HepG2 (cell line): ENCODE data around the gene TMEM100. TPM values are rescaled to one million over a fixed set of nuclear protein-coding genes. Genes with fewer than 3 reads are reported as not detected.

Experiments
- ARID4A ChIP-seq: sonication (generic); formaldehyde crosslinking; IDR thresholded peaks from 2 replicates; pipeline ENCODE4 v1.5.0; 2020; ENCODE audit warnings: mild to moderate bottlenecking, missing genetic modification reagents, borderline replicate concordance
- ASH2L ChIP-seq: fragments of 300-600, 200-600 bp; sonication (generic); IDR thresholded peaks from 2 replicates; pipeline ENCODE4 v1.7.0; 2017; ENCODE audit warnings: low read depth, mild to moderate bottlenecking, moderate library complexity, mixed read lengths, low read length; ENCODE audit not compliant: insufficient read length
- CAMTA2 ChIP-seq: sonication (generic); formaldehyde crosslinking; IDR thresholded peaks from 2 replicates; pipeline ENCODE4 v1.4.0; 2020; ENCODE audit warnings: mild to moderate bottlenecking, missing genetic modification reagents, borderline replicate concordance
- CENPBD1 ChIP-seq: sonication (generic); formaldehyde crosslinking; IDR thresholded peaks from 2 replicates; pipeline ENCODE4 v1.8.0; 2022; ENCODE audit warnings: missing genetic modification reagents, low read depth, mild to moderate bottlenecking, borderline replicate concordance
- CHD4 ChIP-seq: fragments of 200-600 bp; sonication (generic); IDR thresholded peaks from 2 replicates; pipeline ENCODE4 v1.7.0; 2017; ENCODE audit warnings: mild to moderate bottlenecking, low read length, borderline replicate concordance
- EHMT2 ChIP-seq: fragments of 200-600 bp; sonication (generic); IDR thresholded peaks from 2 replicates; pipeline ENCODE4 v1.7.0; 2017; ENCODE audit warnings: antibody characterized with exemption, low read depth, low read length, borderline replicate concordance
- FOSL2 ChIP-seq: sonication (generic); formaldehyde crosslinking; IDR thresholded peaks from 2 replicates; pipeline ENCODE4 v1.4.0; 2020; ENCODE audit warnings: missing genetic modification reagents
- HNF1B ChIP-seq: sonication (generic); formaldehyde crosslinking; IDR thresholded peaks from 2 replicates; pipeline ENCODE4 v1.5.1; 2020; ENCODE audit warnings: mild to moderate bottlenecking, moderate library complexity, missing genetic modification reagents
- SOX5 ChIP-seq: IDR thresholded peaks from 2 replicates; pipeline ENCODE4 v1.6.1; 2016; ENCODE audit warnings: borderline replicate concordance
- TEAD3 ChIP-seq: optimal IDR thresholded peaks from 2 replicates; pipeline ENCODE3; 2016; ENCODE audit warnings: borderline replicate concordance
- ZBTB20 ChIP-seq: sonication (generic); formaldehyde crosslinking; IDR thresholded peaks from 2 replicates; pipeline ENCODE4 v1.8.1; 2023; ENCODE audit warnings: missing genetic modification reagents, low read depth, mild to moderate bottlenecking, borderline replicate concordance
- ZFY ChIP-seq: sonication (generic); formaldehyde crosslinking; IDR thresholded peaks from 2 replicates; pipeline ENCODE4 v1.4.0; 2020; ENCODE audit warnings: missing genetic modification reagents
- ZMYM4 ChIP-seq: sonication (generic); formaldehyde crosslinking; IDR thresholded peaks from 2 replicates; pipeline ENCODE4 v1.8.1; 2023; ENCODE audit warnings: mild to moderate bottlenecking, missing genetic modification reagents
- ZNF570 ChIP-seq: sonication (generic); formaldehyde crosslinking; IDR thresholded peaks from 2 replicates; pipeline ENCODE4 v1.4.0; 2020; ENCODE audit warnings: mild to moderate bottlenecking, missing genetic modification reagents, borderline replicate concordance
- ZNF609 ChIP-seq: sonication (generic); formaldehyde crosslinking; IDR thresholded peaks from 2 replicates; pipeline ENCODE4 v1.4.0; 2020; ENCODE audit warnings: mild to moderate bottlenecking, missing genetic modification reagents, borderline replicate concordance
- ZSCAN20 ChIP-seq: sonication (generic); formaldehyde crosslinking; IDR thresholded peaks from 2 replicates; pipeline ENCODE4 v1.4.0; 2020; ENCODE audit warnings: missing genetic modification reagents, mild to moderate bottlenecking, borderline replicate concordance
- polyA plus RNA-seq, 8 experiments: library from polyadenylated mRNA; depleted of rRNA in 3 of 8; stranded (reverse) in 7 of 8; unstranded in 1 of 8; fragments of >200 nt; fragmentation: Illumina TruSeq in 4 of 8; extraction: Trizol in 4 of 8; gene quantifications; 2 replicates each; pipeline versions ENCODE4 v1.2.1 to v1.2.3, GENCODE V29; 2011 to 2016; ENCODE audit warnings: low read depth in 4 of 8, missing spikeins in 1 of 8, mixed read lengths in 1 of 8; ENCODE audit not compliant: insufficient read depth in 1 of 8
- total RNA-seq, 5 experiments: library from RNA; depleted of rRNA; stranded (reverse); fragments of >200 nt; fragmentation: Illumina TruSeq; extraction: Trizol; gene quantifications; 2 replicates each; pipeline ENCODE4 v1.2.3, GENCODE V29; 2016; ENCODE audit warnings: low read depth in 1 of 5

The TMEM100 gene
- total and polyA plus RNA-seq, 2 of the 13 experiments (the other 11 are each of a cell fraction or from before 2014, with no cell fraction given): not detected

GRCh38 chr17:55762086-55762858, 39.6 kb upstream of the TMEM100 start (continued):
- TF ChIP-seq HNF1B (CRISPR knock-in tag) (peak; percentile 91), ASH2L (peak; percentile 78), CHD4 (peak; percentile 55; the same call in 1 of the 2 replicates), ZMYM4 (CRISPR knock-in tag) (peak; percentile 79), SOX5 (CRISPR knock-in tag) (peak; percentile 56; the same call in 1 of the 2 replicates), CENPBD1 (CRISPR knock-in tag) (no peak), ZFY (CRISPR knock-in tag) (0 out of 2 replicates have a peak, but pooled peaks have one; percentile 25), ARID4A (CRISPR knock-in tag) (peak; percentile 31; the same call in 1 of the 2 replicates), ZNF609 (CRISPR knock-in tag) (peak; percentile 39; the same call in 1 of the 2 replicates), EHMT2 (peak; percentile 44; the same call in 1 of the 2 replicates), ZNF570 (CRISPR knock-in tag) (0 out of 2 replicates have a peak, but pooled peaks have one; percentile 31), CAMTA2 (CRISPR knock-in tag) (no peak), FOSL2 (CRISPR knock-in tag) (no peak), ZSCAN20 (CRISPR knock-in tag) (no peak), TEAD3 (CRISPR knock-in tag) (peak; percentile 61), ZBTB20 (CRISPR knock-in tag) (0 out of 2 replicates have a peak, but pooled peaks have one; percentile 30)
